Astrocyte (in vitro differentiated cells and primary cell): ENCODE results near the gene IL4I1.

Source experiments
- EZH2 ChIP-seq: IDR thresholded peaks from 2 replicates; pipeline ENCODE4 v1.6.1; 2012; ENCODE audit warnings: mild to moderate bottlenecking, low read length, inconsistent platforms; ENCODE audit not compliant: insufficient read depth
- TF ChIP-seq, protein P1 (sequence below): IDR thresholded peaks from 2 replicates; pipeline ENCODE4 v1.5.1; 2011; ENCODE audit warnings: low read depth, mild to moderate bottlenecking, inconsistent platforms, low read length, moderate library complexity; ENCODE audit not compliant: insufficient read depth

DNA sequence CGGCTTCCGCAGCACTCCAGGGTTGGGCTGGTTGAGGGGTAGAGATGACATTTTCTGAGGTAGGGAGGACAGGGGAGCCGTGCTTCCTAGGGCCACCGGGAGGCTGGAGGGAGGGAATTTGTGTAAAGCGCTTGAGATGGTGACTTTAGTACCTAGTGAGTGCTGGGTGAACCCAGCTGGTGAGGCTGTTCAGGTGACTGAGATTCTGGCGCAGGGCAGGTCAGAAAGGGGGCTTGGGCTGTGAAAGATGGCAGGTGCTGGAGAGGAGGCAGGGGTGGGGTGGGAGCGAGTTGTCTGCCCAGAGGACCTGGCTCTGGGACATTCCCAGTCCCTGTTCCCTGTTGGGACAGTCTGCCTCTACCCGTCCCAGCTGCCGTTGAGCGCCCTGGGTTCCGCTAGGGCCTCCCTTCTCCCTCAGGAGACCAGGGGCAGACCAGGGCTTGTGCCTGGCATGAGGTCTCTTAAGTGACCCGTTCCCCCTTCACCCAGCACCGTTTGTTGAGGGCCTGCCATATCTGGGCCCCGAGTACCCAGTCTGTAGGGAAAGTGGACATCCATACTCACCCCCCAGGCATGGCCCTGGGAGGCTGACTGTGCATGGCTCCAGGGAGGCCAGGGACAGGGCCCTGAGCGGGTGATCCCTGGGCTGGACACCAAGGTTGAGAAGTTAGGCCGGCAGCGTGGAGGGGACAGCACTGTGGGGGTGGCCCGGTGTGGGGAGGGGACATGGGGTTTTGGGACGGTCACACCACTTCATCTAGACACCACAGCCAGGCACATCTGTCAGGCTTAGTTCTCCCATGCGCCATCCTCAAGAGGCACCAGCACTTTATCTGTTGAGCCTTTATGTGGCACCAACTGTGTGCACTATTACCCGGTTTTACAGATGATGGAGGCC, 40.8 kb downstream of the IL4I1 start:
- TF ChIP-seq, protein P1, sequence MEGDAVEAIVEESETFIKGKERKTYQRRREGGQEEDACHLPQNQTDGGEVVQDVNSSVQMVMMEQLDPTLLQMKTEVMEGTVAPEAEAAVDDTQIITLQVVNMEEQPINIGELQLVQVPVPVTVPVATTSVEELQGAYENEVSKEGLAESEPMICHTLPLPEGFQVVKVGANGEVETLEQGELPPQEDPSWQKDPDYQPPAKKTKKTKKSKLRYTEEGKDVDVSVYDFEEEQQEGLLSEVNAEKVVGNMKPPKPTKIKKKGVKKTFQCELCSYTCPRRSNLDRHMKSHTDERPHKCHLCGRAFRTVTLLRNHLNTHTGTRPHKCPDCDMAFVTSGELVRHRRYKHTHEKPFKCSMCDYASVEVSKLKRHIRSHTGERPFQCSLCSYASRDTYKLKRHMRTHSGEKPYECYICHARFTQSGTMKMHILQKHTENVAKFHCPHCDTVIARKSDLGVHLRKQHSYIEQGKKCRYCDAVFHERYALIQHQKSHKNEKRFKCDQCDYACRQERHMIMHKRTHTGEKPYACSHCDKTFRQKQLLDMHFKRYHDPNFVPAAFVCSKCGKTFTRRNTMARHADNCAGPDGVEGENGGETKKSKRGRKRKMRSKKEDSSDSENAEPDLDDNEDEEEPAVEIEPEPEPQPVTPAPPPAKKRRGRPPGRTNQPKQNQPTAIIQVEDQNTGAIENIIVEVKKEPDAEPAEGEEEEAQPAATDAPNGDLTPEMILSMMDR = no peak
- TF ChIP-seq EZH2 = no peak
